Lower leg skin (tissue), 4 donors: ENCODE data around the gene FAM217B. TPM values are rescaled to one million over a fixed set of nuclear protein-coding genes. Genes with fewer than 3 reads are reported as not detected.

Source experiments
- DNase-seq, 2 donors: peaks; one replicate each; pipeline ENCODE4 v3.0.0-alpha.2; 2019; ENCODE audit warnings: low spot score in 2 of 2
- H3K4me3 ChIP-seq: fragments of 200-600 bp; sonication (generic); 2 replicates; pipeline ENCODE4 v1.5.1; 2017; ENCODE audit warnings: mild to moderate bottlenecking, low read depth; ENCODE audit not compliant: poor library complexity, severe bottlenecking
- POLR2A ChIP-seq, 2 donors: fragments of 450-650 bp; IDR thresholded peaks; one replicate each; pipeline ENCODE4 v1.6.1; 2016 to 2017; ENCODE audit warnings: antibody characterized with exemption in 2 of 2, mild to moderate bottlenecking in 1 of 2, moderate library complexity in 1 of 2
- WGBS, 2 donors: methylation state at CpG; one replicate each; pipeline ENCODE4 v1.1.5; 2018; 5-methylcytosine and 5-hydroxymethylcytosine counted together
- intact Hi-C: fragments of 100-400 bp; cut with DNase I; formaldehyde crosslinking; loops from one replicate; pipeline ENCODE4 v1.15.0; 2023; ENCODE audit warnings: low total_unique reads
- total RNA-seq, 4 donors: library from RNA; depleted of rRNA; stranded (reverse); fragments of >200 nt; gene quantifications; one replicate each; pipeline ENCODE4 v1.1.0, GENCODE V29; 2016
- TF ChIP-seq, protein P1 (sequence below), 3 donors: fragments of 450-650 bp; IDR thresholded peaks; one replicate each; pipeline ENCODE4 v1.5.1; 2016; ENCODE audit warnings: antibody characterized with exemption in 3 of 3, mild to moderate bottlenecking in 3 of 3, moderate library complexity in 2 of 3

FAM217B gene
- total RNA-seq, 4 donors from 2014 or later = 3.8 to 11.3 (median 5.9) TPM

- intact Hi-C loops = no loop called here
- 56 to 79% methylated on average over 3 to 5 of the region's 5 CpGs for WGBS, 2 donors
- DNase-seq = no peak
- no peak overlapping the region for H3K4me3 ChIP-seq
- no peak for TF ChIP-seq POLR2A (IDR thresholded peaks at IDR 0.05)
- TF ChIP-seq, protein P1, sequence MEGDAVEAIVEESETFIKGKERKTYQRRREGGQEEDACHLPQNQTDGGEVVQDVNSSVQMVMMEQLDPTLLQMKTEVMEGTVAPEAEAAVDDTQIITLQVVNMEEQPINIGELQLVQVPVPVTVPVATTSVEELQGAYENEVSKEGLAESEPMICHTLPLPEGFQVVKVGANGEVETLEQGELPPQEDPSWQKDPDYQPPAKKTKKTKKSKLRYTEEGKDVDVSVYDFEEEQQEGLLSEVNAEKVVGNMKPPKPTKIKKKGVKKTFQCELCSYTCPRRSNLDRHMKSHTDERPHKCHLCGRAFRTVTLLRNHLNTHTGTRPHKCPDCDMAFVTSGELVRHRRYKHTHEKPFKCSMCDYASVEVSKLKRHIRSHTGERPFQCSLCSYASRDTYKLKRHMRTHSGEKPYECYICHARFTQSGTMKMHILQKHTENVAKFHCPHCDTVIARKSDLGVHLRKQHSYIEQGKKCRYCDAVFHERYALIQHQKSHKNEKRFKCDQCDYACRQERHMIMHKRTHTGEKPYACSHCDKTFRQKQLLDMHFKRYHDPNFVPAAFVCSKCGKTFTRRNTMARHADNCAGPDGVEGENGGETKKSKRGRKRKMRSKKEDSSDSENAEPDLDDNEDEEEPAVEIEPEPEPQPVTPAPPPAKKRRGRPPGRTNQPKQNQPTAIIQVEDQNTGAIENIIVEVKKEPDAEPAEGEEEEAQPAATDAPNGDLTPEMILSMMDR (IDR thresholded peaks at IDR 0.05) = no peak
Measured at GRCh38 chr20:59988141-59988540, 48.0 kb downstream of the FAM217B start.

- no peak for DNase-seq
- WGBS, 2 donors = 74 to 78% methylated on average over 4 of the region's 4 CpGs
- no peak overlapping the region for H3K4me3 ChIP-seq
- no peak for TF ChIP-seq POLR2A (IDR thresholded peaks at IDR 0.05)
- TF ChIP-seq, protein P1 (IDR thresholded peaks at IDR 0.05) = no peak
- intact Hi-C loops = loop anchor here (5.0 kb wide), 1 partner anchor 795 kb away; no protein-coding TSS in a partner anchor
Measured at GRCh38 chr20:59992526-59993084, 52.4 kb downstream of the FAM217B start.

DNA sequence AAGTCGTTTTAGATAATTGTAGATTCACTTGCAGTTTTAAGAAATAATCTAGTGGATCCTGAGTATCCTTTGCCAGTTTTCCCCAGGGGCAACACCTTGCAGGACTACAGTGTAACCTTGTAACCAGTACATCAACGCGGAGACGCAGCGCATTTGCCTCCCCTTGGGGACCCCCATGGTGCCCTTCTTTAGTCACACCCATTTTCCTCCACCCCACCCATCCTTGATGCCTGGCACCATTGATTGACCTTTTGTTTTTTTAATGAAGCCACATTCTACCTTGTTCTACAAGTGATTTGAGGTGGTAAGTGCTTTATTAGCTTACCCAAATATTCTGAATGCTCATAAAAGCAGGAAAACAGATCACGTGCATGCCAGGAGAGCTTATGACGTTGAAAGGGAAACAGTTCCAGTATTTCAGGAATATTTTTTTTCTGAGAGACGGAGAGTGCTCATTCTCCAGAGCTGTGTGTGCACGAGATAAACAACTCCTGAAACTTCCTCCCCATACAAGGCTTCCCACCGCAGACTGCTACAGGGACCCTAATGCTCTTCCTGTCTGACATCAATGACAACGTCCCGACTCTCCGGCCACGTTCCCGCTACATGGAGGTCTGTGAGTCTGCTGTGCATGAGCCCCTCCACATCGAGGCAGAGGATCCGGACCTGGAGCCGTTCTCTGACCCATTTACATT is 53.7 kb downstream of the FAM217B start:
- WGBS, 2 donors = 29 to 36% methylated on average over 18 of the region's 18 CpGs
- intact Hi-C loops = loop anchor here (5.0 kb wide), 1 partner anchor 797 kb away; no protein-coding TSS in a partner anchor
- no peak for DNase-seq
- H3K4me3 ChIP-seq = no peak overlapping the region
- no peak for TF ChIP-seq POLR2A (IDR thresholded peaks at IDR 0.05)
- TF ChIP-seq, protein P1 (IDR thresholded peaks at IDR 0.05) = no peak

- H3K4me3 ChIP-seq = no peak overlapping the region
- DNase-seq = peak in 1 of 2 donors; percentile 51
- no peak for TF ChIP-seq POLR2A (IDR thresholded peaks at IDR 0.05)
- TF ChIP-seq, protein P1 (IDR thresholded peaks at IDR 0.05) = no peak
- WGBS, 2 donors = 22 to 37% methylated on average over 5 of the region's 5 CpGs
- intact Hi-C loops = loop anchor here (5.0 kb wide), 1 partner anchor 797 kb away; no protein-coding TSS in a partner anchor
Measured at GRCh38 chr20:59994697-59995122, 54.5 kb downstream of the FAM217B start.

DNA sequence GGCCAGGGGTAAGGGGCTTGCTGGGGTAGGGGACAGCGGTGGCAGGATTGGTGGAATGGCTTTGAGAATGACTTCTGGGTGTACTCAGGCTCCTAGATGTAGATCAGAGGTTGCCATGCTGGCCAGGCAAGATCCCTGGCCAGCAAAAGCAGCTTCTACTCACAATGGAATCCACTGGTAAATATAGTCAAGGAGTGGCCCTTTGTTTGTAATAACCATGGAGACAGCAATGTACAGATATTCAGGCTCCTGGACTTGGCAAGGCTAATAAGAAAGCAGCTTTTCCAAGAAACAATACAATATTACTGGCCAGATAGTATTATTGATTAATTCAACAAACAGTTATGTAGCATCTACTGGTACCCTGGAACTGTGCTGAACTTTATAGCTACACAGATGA is 55.9 kb downstream of the FAM217B start:
- intact Hi-C loops = no loop called here
- 77 to 92% methylated on average over 1 of the region's 1 CpG for WGBS, 2 donors
- no peak overlapping the region for H3K4me3 ChIP-seq
- no peak for DNase-seq
- no peak for TF ChIP-seq POLR2A (IDR thresholded peaks at IDR 0.05)
- TF ChIP-seq, protein P1 (IDR thresholded peaks at IDR 0.05) = no peak
